Smooth muscle cell (in vitro differentiated cells): ENCODE results near the gene VSX1. TPM values are rescaled to one million over a fixed set of nuclear protein-coding genes. Genes with fewer than 3 reads are reported as not detected.

Experiments
- DNase-seq: peaks from one replicate; lab custom pipeline; 2025; ENCODE audit not compliant: unreplicated experiment; lab: John Stamatoyannopoulos, UW
- H2AFZ ChIP-seq: fragments of 200-600 bp; sonication (generic); 2 replicates; pipeline ENCODE4 v1.6.0; 2016; ENCODE audit warnings: antibody characterized with exemption, low read depth, mild to moderate bottlenecking
- H3F3A ChIP-seq: fragments of 200-600 bp; sonication (generic); 2 replicates; pipeline ENCODE4 v1.6.0; 2017; ENCODE audit warnings: antibody characterized with exemption, low read depth
- H3K27ac ChIP-seq: fragments of 200-600 bp; sonication (generic); 2 replicates; pipeline ENCODE4 v1.5.1; 2016; ENCODE audit warnings: low read depth, mild to moderate bottlenecking
- H3K27me3 ChIP-seq: fragments of 200-600 bp; sonication (generic); 2 replicates; pipeline ENCODE4 v1.6.1; 2016; ENCODE audit warnings: low read depth, mild to moderate bottlenecking
- H3K36me3 ChIP-seq: fragments of 200-600 bp; sonication (generic); 2 replicates; pipeline ENCODE4 v1.5.1; 2016; ENCODE audit warnings: low read depth
- H3K4me1 ChIP-seq: fragments of 200-600 bp; sonication (generic); 2 replicates; pipeline ENCODE4 v1.5.1; 2016; ENCODE audit warnings: low read depth
- H3K4me2 ChIP-seq: fragments of 200-600 bp; sonication (generic); 2 replicates; pipeline ENCODE4 v1.6.0; 2016; ENCODE audit warnings: mild to moderate bottlenecking
- H3K4me3 ChIP-seq: fragments of 200-600 bp; sonication (generic); 2 replicates; pipeline ENCODE4 v1.5.1; 2016; ENCODE audit warnings: mild to moderate bottlenecking
- H3K79me2 ChIP-seq: fragments of 200-600 bp; sonication (generic); 2 replicates; pipeline ENCODE4 v1.6.0; 2016; ENCODE audit warnings: low read depth, mild to moderate bottlenecking
- H3K9ac ChIP-seq: fragments of 200-600 bp; sonication (generic); 2 replicates; pipeline ENCODE4 v1.6.0; 2016; ENCODE audit warnings: low read depth
- H3K9me3 ChIP-seq: fragments of 200-600 bp; sonication (generic); replicated peaks from 2 replicates; pipeline ENCODE4 v1.5.1; 2016; ENCODE audit warnings: low read depth
- H4K20me1 ChIP-seq: fragments of 200-600 bp; sonication (generic); 2 replicates; pipeline ENCODE4 v1.6.0; 2016; ENCODE audit warnings: low read depth
- WGBS: methylation state at CpG from one replicate; pipeline ENCODE4 v1.1.7; 2016; ENCODE audit warnings: low lambda C conversion rate; 5-methylcytosine and 5-hydroxymethylcytosine counted together
- polyA plus RNA-seq: library from polyadenylated mRNA; unstranded; fragments of >200 nt; fragmentation: Nextera tagmentation; extraction: Ambion mirVana; gene quantifications from 2 replicates; pipeline ENCODE4 v1.2.1, GENCODE V29; 2016
- total RNA-seq: library from RNA; depleted of rRNA; stranded (reverse); fragments of >200 nt; gene quantifications from 2 replicates; pipeline ENCODE4 v1.2.3, GENCODE V29; 2014
- TF ChIP-seq, protein P1 (sequence below): fragments of 200-600 bp; sonication (generic); IDR thresholded peaks from 2 replicates; pipeline ENCODE4 v1.5.1; 2017; ENCODE audit warnings: borderline replicate concordance, mild to moderate bottlenecking, antibody characterized with exemption; ENCODE audit not compliant: insufficient read depth, poor library complexity, severe bottlenecking

Gene VSX1
- total and polyA plus RNA-seq, 2 experiments from 2014 or later, result not detected

- WGBS, result 92% methylated on average over 7 of the region's 7 CpGs
- Histone ChIP-seq H3K36me3 (no peaks in the 10 kb centered on the region), H3K4me1 (no peaks in the 10 kb centered on the region), H3K9me3 (no peaks in the 10 kb centered on the region), H4K20me1 (no peaks in the 10 kb centered on the region), H3K4me3 (no peak overlapping the region), H3F3A (no peaks in the 10 kb centered on the region), H3K27me3 (peaks cover 12% of the 10 kb centered on the region), H3K9ac (no peak overlapping the region), H2AFZ (no peak overlapping the region), H3K79me2 (no peaks in the 10 kb centered on the region), H3K4me2 (no peak overlapping the region), H3K27ac (no peak overlapping the region)
- TF ChIP-seq, protein P1, sequence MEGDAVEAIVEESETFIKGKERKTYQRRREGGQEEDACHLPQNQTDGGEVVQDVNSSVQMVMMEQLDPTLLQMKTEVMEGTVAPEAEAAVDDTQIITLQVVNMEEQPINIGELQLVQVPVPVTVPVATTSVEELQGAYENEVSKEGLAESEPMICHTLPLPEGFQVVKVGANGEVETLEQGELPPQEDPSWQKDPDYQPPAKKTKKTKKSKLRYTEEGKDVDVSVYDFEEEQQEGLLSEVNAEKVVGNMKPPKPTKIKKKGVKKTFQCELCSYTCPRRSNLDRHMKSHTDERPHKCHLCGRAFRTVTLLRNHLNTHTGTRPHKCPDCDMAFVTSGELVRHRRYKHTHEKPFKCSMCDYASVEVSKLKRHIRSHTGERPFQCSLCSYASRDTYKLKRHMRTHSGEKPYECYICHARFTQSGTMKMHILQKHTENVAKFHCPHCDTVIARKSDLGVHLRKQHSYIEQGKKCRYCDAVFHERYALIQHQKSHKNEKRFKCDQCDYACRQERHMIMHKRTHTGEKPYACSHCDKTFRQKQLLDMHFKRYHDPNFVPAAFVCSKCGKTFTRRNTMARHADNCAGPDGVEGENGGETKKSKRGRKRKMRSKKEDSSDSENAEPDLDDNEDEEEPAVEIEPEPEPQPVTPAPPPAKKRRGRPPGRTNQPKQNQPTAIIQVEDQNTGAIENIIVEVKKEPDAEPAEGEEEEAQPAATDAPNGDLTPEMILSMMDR, result no peak
- DNase-seq, result no peak
Measured at GRCh38 chr20:25050082-25050481, 31.9 kb downstream of the VSX1 start.

- Histone ChIP-seq H3K9ac (no peak overlapping the region), H2AFZ (no peak overlapping the region), H3K27me3 (peaks cover 6% of the 10 kb centered on the region), H3K9me3 (no peaks in the 10 kb centered on the region), H3K4me2 (no peak overlapping the region), H3K4me1 (no peaks in the 10 kb centered on the region), H3K27ac (no peak overlapping the region), H3K79me2 (no peaks in the 10 kb centered on the region), H4K20me1 (no peaks in the 10 kb centered on the region), H3F3A (no peaks in the 10 kb centered on the region), H3K4me3 (no peak overlapping the region), H3K36me3 (no peaks in the 10 kb centered on the region)
- WGBS, result 89% methylated on average over 16 of the region's 16 CpGs
- TF ChIP-seq, protein P1, result no peak
- DNase-seq, result no peak
Measured at GRCh38 chr20:25049261-25050060, 32.5 kb downstream of the VSX1 start.

- H3F3A ChIP-seq, result no peaks in the 10 kb centered on the region
- H3K27me3 ChIP-seq, result peaks cover 5% of the 10 kb centered on the region
- H3K36me3 ChIP-seq, result no peaks in the 10 kb centered on the region
- H3K27ac ChIP-seq, result no peak overlapping the region
- no peak overlapping the region for H3K9ac ChIP-seq
- WGBS, result 75% methylated on average over 8 of the region's 8 CpGs
- H2AFZ ChIP-seq, result no peak overlapping the region
- H3K4me3 ChIP-seq, result no peak overlapping the region
- no peaks in the 10 kb centered on the region for H3K79me2 ChIP-seq
- no peak for DNase-seq
- no peak overlapping the region for H3K4me2 ChIP-seq
- no peaks in the 10 kb centered on the region for H4K20me1 ChIP-seq
- no peaks in the 10 kb centered on the region for H3K9me3 ChIP-seq
- H3K4me1 ChIP-seq, result no peaks in the 10 kb centered on the region
- TF ChIP-seq, protein P1, result no peak
Measured at GRCh38 chr20:25048519-25048952, 33.4 kb downstream of the VSX1 start.

GRCh38 chr20:25047766-25048165, 34.2 kb downstream of the VSX1 start:
- H3K9ac ChIP-seq, result no peak overlapping the region
- H3K36me3 ChIP-seq, result no peaks in the 10 kb centered on the region
- peaks cover 5% of the 10 kb centered on the region for H3K27me3 ChIP-seq
- H3K27ac ChIP-seq, result no peak overlapping the region
- H3K9me3 ChIP-seq, result no peaks in the 10 kb centered on the region
- no peak for DNase-seq
- no peaks in the 10 kb centered on the region for H3K79me2 ChIP-seq
- 87% methylated on average over 13 of the region's 13 CpGs for WGBS
- no peaks in the 10 kb centered on the region for H4K20me1 ChIP-seq
- H3K4me3 ChIP-seq, result no peak overlapping the region
- no peaks in the 10 kb centered on the region for H3K4me1 ChIP-seq
- no peaks in the 10 kb centered on the region for H3F3A ChIP-seq
- TF ChIP-seq, protein P1, result no peak
- H2AFZ ChIP-seq, result no peak overlapping the region
- no peak overlapping the region for H3K4me2 ChIP-seq
